Adipocyte (in vitro differentiated cells): ENCODE results near the gene ZNF646.

Source experiments
- DNase-seq: peaks from one replicate; pipeline ENCODE4 v3.0.0-alpha.2; 2015; ENCODE audit warnings: low read depth
- H3K27me3 ChIP-seq: replicated peaks from 2 replicates; pipeline ENCODE4 v1.7.0; 2013; ENCODE audit warnings: mild to moderate bottlenecking, low read length, moderate library complexity; ENCODE audit not compliant: control insufficient read depth, insufficient read depth
- H3K36me3 ChIP-seq: 2 replicates; pipeline ENCODE4 v1.7.0; 2013; ENCODE audit warnings: low read length, mild to moderate bottlenecking, moderate library complexity; ENCODE audit not compliant: control insufficient read depth, insufficient read depth, severe bottlenecking
- H3K4me1 ChIP-seq: 2 replicates; pipeline ENCODE4 v1.7.0; 2013; ENCODE audit warnings: mild to moderate bottlenecking, low read length, moderate library complexity; ENCODE audit not compliant: control insufficient read depth, insufficient read depth
- H3K4me3 ChIP-seq: 2 replicates; pipeline ENCODE4 v1.7.0; 2013; ENCODE audit warnings: mild to moderate bottlenecking, low read length, moderate library complexity
- H3K9ac ChIP-seq: 2 replicates; pipeline ENCODE4 v1.7.0; 2013; ENCODE audit warnings: mild to moderate bottlenecking, low read length, moderate library complexity
- H3K9me3 ChIP-seq: 2 replicates; pipeline ENCODE4 v1.7.0; 2013; ENCODE audit warnings: mild to moderate bottlenecking, low read length, moderate library complexity; ENCODE audit not compliant: control insufficient read depth

Gene ZNF646

DNA sequence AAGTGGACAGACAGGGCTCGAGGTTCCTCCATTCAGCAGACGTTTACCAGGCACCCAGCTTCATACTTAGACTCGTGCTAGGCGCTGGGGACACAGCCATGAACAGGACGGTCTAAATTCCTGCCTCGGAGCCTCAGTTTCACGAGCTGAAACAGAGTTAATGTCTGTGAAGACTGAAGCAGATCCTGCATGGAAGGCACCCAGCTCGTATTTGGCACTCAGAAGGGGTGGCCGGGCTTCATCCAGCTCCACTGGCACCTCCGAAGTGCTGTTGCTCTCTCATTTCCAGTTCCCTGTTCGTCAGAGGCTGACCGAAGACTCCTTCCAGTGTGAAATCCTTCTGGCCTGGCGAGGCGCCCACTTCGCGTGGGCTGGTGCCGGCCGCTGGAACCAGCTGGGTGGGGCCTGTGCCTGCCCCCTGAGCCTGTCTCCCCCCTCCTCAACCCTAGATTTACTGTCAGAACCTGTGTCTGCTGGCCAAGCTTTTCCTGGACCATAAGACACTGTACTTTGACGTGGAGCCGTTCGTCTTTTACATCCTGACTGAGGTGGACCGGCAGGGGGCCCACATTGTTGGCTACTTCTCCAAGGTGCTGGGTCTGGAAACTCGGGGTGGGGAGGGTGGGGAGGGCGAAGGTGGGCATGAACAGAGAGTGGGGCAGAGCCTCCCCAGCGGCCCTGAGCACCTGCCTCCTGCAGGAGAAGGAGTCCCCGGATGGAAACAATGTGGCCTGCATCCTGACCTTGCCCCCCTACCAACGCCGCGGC is 55.5 kb downstream of the ZNF646 start:
- Histone ChIP-seq H3K4me1 (peaks cover 6% of the 10 kb centered on the region), H3K4me3 (no peak overlapping the region), H3K9me3 (no peaks in the 10 kb centered on the region), H3K27me3 (peaks cover under 1% of the 10 kb centered on the region), H3K9ac (no peak overlapping the region), H3K36me3 (peaks cover 35% of the 10 kb centered on the region)
- no peak for DNase-seq

DNA sequence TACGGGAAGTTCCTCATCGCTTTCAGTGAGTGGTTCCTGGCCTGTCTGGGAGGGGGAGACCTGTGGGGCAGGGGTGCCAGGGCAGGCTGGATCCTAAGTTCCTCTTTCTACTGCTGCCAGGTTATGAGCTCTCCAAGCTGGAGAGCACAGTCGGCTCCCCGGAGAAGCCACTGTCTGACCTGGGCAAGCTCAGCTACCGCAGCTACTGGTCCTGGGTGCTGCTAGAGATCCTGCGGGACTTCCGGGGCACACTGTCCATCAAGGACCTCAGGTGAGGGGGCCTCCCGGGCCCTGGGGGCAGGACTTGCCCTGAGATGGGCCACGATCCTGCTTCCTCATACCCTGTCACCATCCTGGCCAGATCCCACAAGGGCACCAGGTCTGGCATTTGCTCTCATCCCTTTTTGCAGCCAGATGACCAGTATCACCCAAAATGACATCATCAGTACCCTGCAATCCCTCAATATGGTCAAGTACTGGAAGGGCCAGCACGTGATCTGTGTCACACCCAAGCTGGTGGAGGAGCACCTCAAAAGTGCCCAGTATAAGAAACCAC is 56.2 kb downstream of the ZNF646 start:
- Histone ChIP-seq H3K4me1 (peaks cover 10% of the 10 kb centered on the region), H3K9me3 (no peaks in the 10 kb centered on the region), H3K9ac (no peak overlapping the region), H3K27me3 (peaks cover 5% of the 10 kb centered on the region), H3K36me3 (peaks cover 35% of the 10 kb centered on the region), H3K4me3 (no peak overlapping the region)
- no peak for DNase-seq

DNA sequence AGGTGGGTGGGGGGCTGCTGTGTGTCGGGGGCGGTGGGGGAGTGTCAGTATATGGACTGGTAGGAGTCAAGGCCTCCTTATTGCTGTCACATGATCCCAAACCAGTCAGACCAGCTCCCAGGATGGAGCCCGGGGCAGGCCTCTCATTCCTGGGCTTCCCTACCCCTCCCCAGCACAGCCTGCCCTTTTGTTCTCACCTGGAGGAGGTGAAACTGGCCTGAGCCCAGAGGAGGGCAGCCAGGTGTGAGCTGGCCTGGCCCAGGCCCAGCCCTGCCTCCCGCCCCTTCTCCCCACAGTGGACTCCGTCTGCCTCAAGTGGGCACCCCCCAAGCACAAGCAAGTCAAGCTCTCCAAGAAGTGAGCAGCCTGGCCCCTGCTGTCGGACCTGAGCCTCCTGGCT is 56.7 kb downstream of the ZNF646 start:
- Histone ChIP-seq H3K4me3 (no peak overlapping the region), H3K4me1 (peaks cover 10% of the 10 kb centered on the region), H3K27me3 (peaks cover 5% of the 10 kb centered on the region), H3K9me3 (no peaks in the 10 kb centered on the region), H3K36me3 (peaks cover 35% of the 10 kb centered on the region), H3K9ac (no peak overlapping the region)
- DNase-seq, result no peak

DNA sequence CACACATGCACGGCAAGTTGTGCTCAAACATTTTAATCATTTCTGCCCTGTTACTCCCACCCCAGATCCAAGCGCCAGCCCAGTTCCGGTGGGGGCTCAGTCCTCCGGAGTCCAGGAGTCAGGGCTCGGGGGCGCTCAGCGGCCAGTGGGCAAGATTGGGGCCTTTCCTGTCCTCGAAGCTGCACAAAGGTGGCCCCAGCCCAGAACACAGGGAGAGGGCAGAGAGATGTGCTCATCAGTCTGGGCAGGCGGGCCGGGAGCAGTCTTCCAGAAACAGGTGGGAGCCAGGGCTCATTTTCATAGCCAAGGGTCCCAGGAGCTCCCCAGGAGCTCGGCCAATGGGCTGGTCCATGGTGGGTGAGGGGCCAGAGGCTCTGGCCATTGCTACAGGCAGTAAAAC is 57.2 kb downstream of the ZNF646 start:
- Histone ChIP-seq H3K4me1 (peaks cover 10% of the 10 kb centered on the region), H3K27me3 (peaks cover 5% of the 10 kb centered on the region), H3K9ac (no peak overlapping the region), H3K9me3 (no peaks in the 10 kb centered on the region), H3K4me3 (no peak overlapping the region), H3K36me3 (peaks cover 35% of the 10 kb centered on the region)
- DNase-seq, result no peak

DNA sequence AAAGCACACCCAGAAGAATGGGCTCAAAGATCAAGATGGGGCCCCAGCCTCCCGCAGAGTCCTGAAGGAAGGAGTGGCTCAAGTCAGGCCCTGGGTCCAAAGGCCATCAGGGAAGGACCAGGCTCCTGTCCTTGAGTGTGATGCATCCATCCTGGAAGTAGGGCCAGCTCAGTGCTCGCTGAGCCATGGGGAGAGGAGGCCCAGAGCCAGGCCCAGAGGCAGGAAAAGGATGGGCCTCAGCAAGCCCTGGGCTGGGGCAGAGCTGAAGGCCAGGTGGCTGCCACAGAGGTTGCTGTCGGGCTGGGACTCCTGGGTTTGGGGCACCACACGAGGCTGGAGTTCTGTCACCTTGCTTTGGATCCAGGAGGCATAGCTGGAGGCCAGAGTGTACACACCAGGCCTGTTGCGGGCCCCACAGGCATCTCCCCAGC is 57.6 kb downstream of the ZNF646 start:
- Histone ChIP-seq H3K4me1 (peaks cover 10% of the 10 kb centered on the region), H3K36me3 (peaks cover 34% of the 10 kb centered on the region), H3K9me3 (no peaks in the 10 kb centered on the region), H3K27me3 (peaks cover 5% of the 10 kb centered on the region), H3K4me3 (no peak overlapping the region), H3K9ac (no peak overlapping the region)
- DNase-seq, result no peak

DNA sequence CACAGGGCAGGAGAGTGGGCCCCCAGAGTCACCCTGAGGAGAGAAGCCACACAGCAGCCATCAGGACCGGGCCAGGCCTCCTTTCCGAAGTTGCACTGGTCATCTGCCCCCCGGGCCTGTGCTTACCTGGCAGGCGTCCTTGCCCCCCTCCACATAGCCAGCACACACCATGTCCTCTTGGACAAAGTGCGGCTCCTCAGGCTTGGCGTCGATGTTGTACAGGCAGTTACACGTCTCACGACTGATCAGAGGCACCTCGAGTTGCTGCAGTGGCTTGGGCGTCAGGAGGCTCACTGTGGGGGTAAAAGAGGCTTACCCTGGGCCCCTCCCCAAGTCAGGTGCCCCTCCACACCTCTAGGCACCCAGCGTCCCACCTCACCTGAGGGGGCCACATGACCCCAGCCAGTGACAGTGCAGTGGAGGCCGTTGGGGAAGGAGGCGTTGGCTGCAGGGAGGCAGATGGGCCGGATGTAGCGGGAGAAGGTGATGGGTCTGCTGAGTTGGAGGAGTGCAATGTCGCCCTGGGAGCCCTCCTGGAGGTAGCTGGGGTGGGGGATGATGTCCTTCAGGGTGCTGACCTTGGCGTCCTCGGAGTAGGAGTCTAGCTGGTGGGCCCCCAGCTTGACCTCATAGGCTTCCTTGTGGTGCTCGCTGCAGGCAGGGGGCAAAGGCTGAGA is 58.2 kb downstream of the ZNF646 start:
- no peak overlapping the region for H3K4me3 ChIP-seq
- no peaks in the 10 kb centered on the region for H3K9me3 ChIP-seq
- H3K9ac ChIP-seq, result no peak overlapping the region
- peaks cover 10% of the 10 kb centered on the region for H3K4me1 ChIP-seq
- H3K27me3 ChIP-seq, result peaks cover 5% of the 10 kb centered on the region
- H3K36me3 ChIP-seq, result peaks cover 28% of the 10 kb centered on the region
- no peak for DNase-seq

DNA sequence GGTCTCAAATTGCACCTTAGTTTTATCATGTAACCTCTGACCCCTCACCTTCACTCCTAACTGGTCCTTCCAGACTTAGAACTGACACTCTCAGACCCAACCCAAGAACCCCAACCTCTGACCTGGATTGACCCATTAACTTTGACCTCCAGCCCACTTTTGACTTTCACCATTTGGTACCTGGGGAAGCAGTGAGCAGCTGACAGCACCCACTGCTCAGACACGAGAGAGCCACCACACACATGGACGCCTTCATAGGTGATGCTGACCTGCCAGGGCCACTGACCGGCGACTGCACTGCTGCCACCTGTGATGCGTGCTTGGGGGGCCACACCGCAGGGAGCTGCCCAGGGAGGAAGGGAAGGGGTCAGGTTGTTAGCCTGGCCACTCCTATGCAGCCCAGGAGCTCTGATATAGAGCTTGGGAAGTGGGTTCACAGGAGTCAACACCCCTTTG is 58.9 kb downstream of the ZNF646 start:
- peaks cover 5% of the 10 kb centered on the region for H3K27me3 ChIP-seq
- H3K36me3 ChIP-seq, result peaks cover 22% of the 10 kb centered on the region
- no peak overlapping the region for H3K9ac ChIP-seq
- H3K4me3 ChIP-seq, result no peak overlapping the region
- peaks cover 10% of the 10 kb centered on the region for H3K4me1 ChIP-seq
- H3K9me3 ChIP-seq, result no peaks in the 10 kb centered on the region
- DNase-seq, result no peak
